Cardiac muscle cell (in vitro differentiated cells and primary cell): Measurements from ENCODE around the gene WFDC8. TPM values are rescaled to one million over a fixed set of nuclear protein-coding genes. Genes with fewer than 3 reads are reported as not detected.

Experiments used
- DNase-seq, 2 donors: peaks; one replicate each; pipeline versions ENCODE4 v3.0.0 to v3.0.0-alpha.2; 2010 to 2017; ENCODE audit warnings: low read depth in 1 of 2, low spot score in 1 of 2
- H3K27ac ChIP-seq: fragments of 200-600 bp; sonication (generic); 2 replicates; pipeline ENCODE4 v1.5.1; 2016
- H3K27me3 ChIP-seq: fragments of 200-600 bp; sonication (generic); 2 replicates; pipeline ENCODE4 v1.6.0; 2016; ENCODE audit warnings: control low read depth
- H3K36me3 ChIP-seq: fragments of 200-600 bp; sonication (generic); 2 replicates; pipeline ENCODE4 v1.5.1; 2016; ENCODE audit warnings: control low read depth
- H3K4me1 ChIP-seq: fragments of 200-600 bp; sonication (generic); 2 replicates; pipeline ENCODE4 v1.8.1; 2017; ENCODE audit warnings: low read depth, mild to moderate bottlenecking, mixed run types
- H3K4me3 ChIP-seq: fragments of 200-600 bp; sonication (generic); 2 replicates; pipeline ENCODE4 v1.5.1; 2016; ENCODE audit warnings: mild to moderate bottlenecking
- H3K9me3 ChIP-seq: fragments of 200-600 bp; sonication (generic); 2 replicates; pipeline ENCODE4 v1.5.1; 2017; ENCODE audit warnings: low read depth, mild to moderate bottlenecking, control low read depth
- polyA plus RNA-seq: library from polyadenylated mRNA; unstranded; fragments of >200 nt; fragmentation: Nextera tagmentation; extraction: Ambion mirVana; gene quantifications from 2 replicates; pipeline ENCODE4 v1.2.1, GENCODE V29; 2016
- total RNA-seq: library from RNA; depleted of rRNA; stranded (reverse); fragments of >200 nt; gene quantifications from 2 replicates; pipeline ENCODE4 v1.2.3, GENCODE V29; 2016
- TF ChIP-seq, protein P1 (sequence below): IDR thresholded peaks from 2 replicates; pipeline ENCODE4 v1.5.1; 2012; ENCODE audit warnings: low read depth, mild to moderate bottlenecking, low read length

The WFDC8 gene
- total and polyA plus RNA-seq, 2 experiments from 2014 or later = not detected

DNA sequence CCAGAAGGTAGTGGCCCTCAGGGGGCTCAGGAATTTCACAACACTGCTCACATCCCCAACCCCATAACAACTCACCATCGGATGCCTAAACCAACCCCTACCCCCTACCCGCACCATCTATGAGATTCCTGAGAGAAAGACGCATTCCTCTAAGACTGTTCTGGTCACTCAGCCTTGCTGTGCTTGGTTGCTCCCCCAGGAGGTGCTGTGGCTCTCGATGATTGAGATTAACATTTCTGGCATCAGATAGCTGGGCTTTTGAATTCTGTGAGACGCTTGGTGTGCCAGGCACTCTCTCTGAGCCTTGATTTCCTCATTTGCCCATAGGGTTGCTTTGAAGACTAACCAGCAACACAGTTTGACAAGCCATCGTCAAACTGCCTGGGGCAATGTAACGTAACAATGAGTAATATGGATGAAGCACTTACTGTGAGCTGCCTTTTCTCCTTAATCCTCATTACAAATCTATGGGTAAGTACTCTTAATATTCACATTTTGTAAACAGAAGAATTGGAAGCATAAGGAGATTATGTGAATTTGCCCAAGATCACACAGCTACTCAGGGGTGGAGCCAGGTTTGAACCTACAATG lies 40.8 kb downstream of the WFDC8 start:
- H3K27me3 ChIP-seq = peaks cover 2% of the 10 kb centered on the region
- H3K9me3 ChIP-seq = no peaks in the 10 kb centered on the region
- no peak overlapping the region for H3K27ac ChIP-seq
- no peak overlapping the region for H3K4me3 ChIP-seq
- H3K36me3 ChIP-seq = no peaks in the 10 kb centered on the region
- TF ChIP-seq, protein P1, sequence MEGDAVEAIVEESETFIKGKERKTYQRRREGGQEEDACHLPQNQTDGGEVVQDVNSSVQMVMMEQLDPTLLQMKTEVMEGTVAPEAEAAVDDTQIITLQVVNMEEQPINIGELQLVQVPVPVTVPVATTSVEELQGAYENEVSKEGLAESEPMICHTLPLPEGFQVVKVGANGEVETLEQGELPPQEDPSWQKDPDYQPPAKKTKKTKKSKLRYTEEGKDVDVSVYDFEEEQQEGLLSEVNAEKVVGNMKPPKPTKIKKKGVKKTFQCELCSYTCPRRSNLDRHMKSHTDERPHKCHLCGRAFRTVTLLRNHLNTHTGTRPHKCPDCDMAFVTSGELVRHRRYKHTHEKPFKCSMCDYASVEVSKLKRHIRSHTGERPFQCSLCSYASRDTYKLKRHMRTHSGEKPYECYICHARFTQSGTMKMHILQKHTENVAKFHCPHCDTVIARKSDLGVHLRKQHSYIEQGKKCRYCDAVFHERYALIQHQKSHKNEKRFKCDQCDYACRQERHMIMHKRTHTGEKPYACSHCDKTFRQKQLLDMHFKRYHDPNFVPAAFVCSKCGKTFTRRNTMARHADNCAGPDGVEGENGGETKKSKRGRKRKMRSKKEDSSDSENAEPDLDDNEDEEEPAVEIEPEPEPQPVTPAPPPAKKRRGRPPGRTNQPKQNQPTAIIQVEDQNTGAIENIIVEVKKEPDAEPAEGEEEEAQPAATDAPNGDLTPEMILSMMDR = no peak
- no peak for DNase-seq
- H3K4me1 ChIP-seq = no peaks in the 10 kb centered on the region

DNA sequence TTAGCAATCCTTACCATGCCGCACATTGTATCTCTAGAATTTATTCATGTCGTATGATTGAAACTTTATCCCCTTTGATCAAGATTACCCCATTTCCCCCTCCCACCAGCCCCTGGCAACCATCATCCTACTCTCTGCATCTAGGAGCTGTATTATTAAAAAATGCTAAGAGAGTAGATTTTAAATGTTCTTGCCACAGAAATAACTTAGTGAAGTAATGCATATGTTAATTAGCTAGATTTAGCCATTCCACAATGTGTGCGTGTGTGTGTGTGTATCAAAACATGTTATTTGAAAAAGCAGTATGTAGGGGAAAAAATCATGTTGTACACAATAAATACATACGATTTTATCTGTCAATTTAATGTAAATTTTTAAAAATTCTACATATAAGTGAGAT lies 51.8 kb downstream of the WFDC8 start:
- Histone ChIP-seq H3K36me3 (no peaks in the 10 kb centered on the region), H3K4me1 (no peaks in the 10 kb centered on the region), H3K27ac (no peak overlapping the region), H3K27me3 (peaks cover 4% of the 10 kb centered on the region), H3K9me3 (no peaks in the 10 kb centered on the region), H3K4me3 (no peak overlapping the region)
- DNase-seq = no peak
- TF ChIP-seq, protein P1 = no peak

DNA sequence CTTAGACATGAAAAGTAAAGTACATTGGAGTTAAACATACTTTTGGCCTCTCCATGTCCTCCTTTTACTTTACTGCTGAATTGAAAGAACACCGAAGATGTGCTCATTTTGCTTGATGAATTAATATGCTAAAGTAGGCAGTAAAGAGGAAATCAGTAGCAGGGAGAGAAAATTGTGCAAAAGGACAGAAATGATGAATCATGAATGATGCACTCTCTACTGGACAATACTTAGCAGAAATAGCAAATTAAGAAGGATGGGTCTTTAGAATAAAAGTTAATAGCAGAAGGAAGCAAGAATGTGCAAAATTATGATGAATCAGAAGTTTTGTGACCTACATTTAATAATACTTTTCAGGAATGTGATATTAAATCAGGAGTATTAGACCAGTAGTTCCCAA lies 55.3 kb downstream of the WFDC8 start:
- peaks cover 4% of the 10 kb centered on the region for H3K27me3 ChIP-seq
- H3K4me1 ChIP-seq = peaks cover 2% of the 10 kb centered on the region
- no peak for DNase-seq
- no peak overlapping the region for H3K4me3 ChIP-seq
- no peak overlapping the region for H3K27ac ChIP-seq
- no peaks in the 10 kb centered on the region for H3K9me3 ChIP-seq
- TF ChIP-seq, protein P1 = no peak
- H3K36me3 ChIP-seq = no peaks in the 10 kb centered on the region

DNA sequence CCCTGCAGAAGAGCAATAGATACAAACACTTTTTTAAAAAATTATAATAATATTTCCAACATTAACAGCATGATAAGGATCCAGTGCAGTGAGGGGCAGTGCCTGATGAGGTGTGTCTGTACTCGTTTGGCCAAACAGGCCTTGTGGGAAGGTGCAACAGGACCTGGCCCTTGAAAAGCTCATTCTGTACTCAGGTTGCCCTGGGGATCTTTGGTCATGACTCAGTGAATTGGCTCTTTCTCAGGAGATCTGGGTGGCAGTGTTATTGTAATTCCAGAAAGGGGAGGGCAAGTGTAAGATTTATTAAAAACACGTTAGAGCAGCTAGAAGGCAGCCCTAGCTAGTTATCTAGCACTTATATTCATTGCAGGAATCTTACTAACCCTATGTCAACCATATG lies 60.8 kb downstream of the WFDC8 start:
- Histone ChIP-seq H3K36me3 (no peaks in the 10 kb centered on the region), H3K4me1 (peaks cover 2% of the 10 kb centered on the region), H3K9me3 (no peaks in the 10 kb centered on the region), H3K4me3 (no peak overlapping the region), H3K27me3 (peaks cover 14% of the 10 kb centered on the region), H3K27ac (no peak overlapping the region)
- DNase-seq = no peak
- TF ChIP-seq, protein P1 = no peak

DNA sequence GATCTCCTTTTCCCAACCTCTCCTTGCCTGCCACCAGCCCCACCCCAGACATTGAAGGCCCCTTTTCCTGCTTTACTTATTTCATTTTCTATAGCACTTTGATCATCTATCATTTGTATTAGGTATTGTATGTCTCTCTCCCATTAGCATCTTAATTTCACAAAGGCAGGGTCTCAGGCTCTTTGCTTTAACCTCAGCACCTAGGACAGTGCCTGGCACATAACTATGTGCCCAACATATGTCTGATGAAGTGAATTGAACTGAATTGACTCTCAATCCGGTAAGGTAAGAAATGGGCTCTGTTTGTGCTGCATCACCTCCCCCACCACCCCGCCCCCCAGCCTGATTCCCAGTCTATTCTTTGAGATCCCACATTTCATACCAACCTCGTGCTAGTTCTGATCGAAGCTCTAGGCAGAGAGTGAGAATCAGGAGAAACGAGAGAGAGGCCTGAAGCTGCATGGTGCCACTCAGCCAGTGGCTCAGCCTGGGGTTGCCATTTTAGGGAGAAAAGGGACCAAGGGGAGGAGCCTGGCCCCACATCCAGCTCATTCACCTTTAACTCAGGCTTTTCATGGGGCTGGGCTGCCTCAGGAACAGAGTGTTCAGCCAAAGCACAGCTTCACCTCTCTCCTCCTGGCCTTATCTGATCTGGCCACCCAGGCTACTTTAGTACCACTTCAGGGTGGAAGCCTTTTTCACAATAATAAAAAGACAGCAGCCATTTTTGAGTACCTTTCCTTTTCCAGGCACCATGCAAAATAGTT lies 63.8 kb downstream of the WFDC8 start, which contains the start of gene SPINT3:
Gene SPINT3, minus strand, starts transcription at position 476 of the 767 bp plus-strand sequence. Its CDS starts 14 bp downstream, at position 462.
- Histone ChIP-seq H3K4me1 (no peaks in the 10 kb centered on the region), H3K27ac (no peak within 1 kb of the TSS), H3K36me3 (no peaks in the 10 kb centered on the region), H3K27me3 (peaks cover 15% of the 10 kb centered on the region), H3K9me3 (no peaks in the 10 kb centered on the region), H3K4me3 (no peak within 1 kb of the TSS)
- peak in 1 of 2 donors; percentile 8 for DNase-seq
- TF ChIP-seq, protein P1 = no peak
